PC-3 (cell line): ENCODE data around the gene TOMM40. TPM values are rescaled to one million over a fixed set of nuclear protein-coding genes. Genes with fewer than 3 reads are reported as not detected.
A peak's percentile ranks its signal among the peaks of the same experiment; 100 is the strongest.

ENCODE experiments used
- ATAC-seq: fragments of 200-7000 bp; cut with Tn5 transposase; 2 replicates; pipeline ENCODE4 v1.9.1; 2020; ENCODE audit warnings: mild to moderate bottlenecking, moderate library complexity
- BruUV-seq: library from RNA; stranded (reverse); fragments of 400-500 nt; replicated peaks from 2 replicates; lab custom pipeline; 2021; lab: Mats Ljungman, UMichigan
- CTCF ChIA-PET: fragments of 300-600 bp; sonication (Branson Sonifier 250); formaldehyde crosslinking; loops from one replicate; lab custom pipeline; 2022; ENCODE audit warnings: antibody characterized with exemption; lab: Charles Lee
- POLR2A ChIA-PET: fragments of 300-600 bp; sonication (Branson Sonifier 250); formaldehyde crosslinking; loops from one replicate; lab custom pipeline; 2022; ENCODE audit warnings: antibody characterized with exemption; ENCODE audit not compliant: unreplicated experiment; lab: Charles Lee
- DNase-seq: peaks from one replicate; pipeline ENCODE4 v3.0.0-alpha.2; 2015
- H2AFZ ChIP-seq: fragments of 300-600 bp; sonication (generic); 2 replicates; pipeline ENCODE4 v1.6.0; 2016; ENCODE audit warnings: antibody characterized with exemption, low read length
- H3F3A ChIP-seq: fragments of 300-600 bp; sonication (generic); one replicate; pipeline ENCODE4 v1.6.0; 2017; ENCODE audit warnings: antibody characterized with exemption, low read length, control low read depth, mild to moderate bottlenecking; ENCODE audit not compliant: unreplicated experiment
- H3K27ac ChIP-seq: fragments of 300-600 bp; sonication (generic); 2 replicates; pipeline ENCODE4 v1.5.1; 2016; ENCODE audit warnings: mild to moderate bottlenecking, low read length
- H3K27me3 ChIP-seq: fragments of 300-600 bp; sonication (generic); 2 replicates; pipeline ENCODE4 v1.6.1; 2016; ENCODE audit warnings: low read length, mixed read lengths
- H3K36me3 ChIP-seq: fragments of 300-600 bp; sonication (generic); 2 replicates; pipeline ENCODE4 v1.6.1; 2016; ENCODE audit warnings: low read depth, mixed run types, low read length, mixed read lengths
- H3K4me1 ChIP-seq: fragments of 300-600 bp; sonication (generic); 2 replicates; pipeline ENCODE4 v1.5.1; 2016; ENCODE audit warnings: low read length; ENCODE audit not compliant: insufficient read depth
- H3K4me2 ChIP-seq: fragments of 300-600 bp; sonication (generic); 2 replicates; pipeline ENCODE4 v1.6.0; 2016; ENCODE audit warnings: low read length
- H3K4me3 ChIP-seq: fragments of 300-600 bp; sonication (generic); 2 replicates; pipeline ENCODE4 v1.5.1; 2016; ENCODE audit warnings: mild to moderate bottlenecking, low read length, mixed read lengths
- H3K79me2 ChIP-seq: fragments of 300-600 bp; sonication (generic); 2 replicates; pipeline ENCODE4 v1.6.1; 2017; ENCODE audit warnings: low read length, mixed read lengths
- H3K9ac ChIP-seq: fragments of 300-600 bp; sonication (generic); 2 replicates; pipeline ENCODE4 v1.6.0; 2016; ENCODE audit warnings: mild to moderate bottlenecking, low read length
- H3K9me2 ChIP-seq: fragments of 300-600 bp; sonication (generic); replicated peaks from 2 replicates; pipeline ENCODE4 v1.6.1; 2016; ENCODE audit warnings: mixed run types, low read length, mixed read lengths
- H3K9me3 ChIP-seq: fragments of 300-600 bp; sonication (generic); 2 replicates; pipeline ENCODE4 v1.6.1; 2016; ENCODE audit warnings: low read length, mixed read lengths
- H4K20me1 ChIP-seq: fragments of 300-600 bp; sonication (generic); 2 replicates; pipeline ENCODE4 v1.6.1; 2016; ENCODE audit warnings: low read length, mixed read lengths
- EZH2 ChIP-seq: fragments of 300-600 bp; sonication (generic); IDR thresholded peaks from one replicate; pipeline ENCODE4 v1.6.1; 2017; ENCODE audit warnings: antibody characterized with exemption, mild to moderate bottlenecking, low read length; ENCODE audit not compliant: unreplicated experiment
- EZH2phosphoT487 ChIP-seq: fragments of 300-600 bp; sonication (generic); IDR thresholded peaks from 2 replicates; pipeline ENCODE4 v1.6.1; 2018; ENCODE audit warnings: mild to moderate bottlenecking, antibody characterized with exemption, low read length, borderline replicate concordance
- intact Hi-C: fragments of 100-400 bp; cut with micrococcal nuclease; formaldehyde crosslinking; loops from 2 replicates; pipeline ENCODE4 v1.9.0; 2023
- total RNA-seq: library from RNA; depleted of rRNA; stranded (reverse); fragments of >200 nt; gene quantifications from 2 replicates; pipeline ENCODE4 v1.2.3, GENCODE V29; 2014
- TF ChIP-seq, protein P1 (sequence below): fragments of 300-600 bp; sonication (generic); conservative IDR thresholded peaks from 2 replicates; pipeline ENCODE4 v1.5.1; 2017; ENCODE audit warnings: antibody characterized with exemption, low read depth, mild to moderate bottlenecking, low read length

Gene TOMM40
- total RNA-seq, 1 experiment from 2014 or later: 190 TPM

DNA sequence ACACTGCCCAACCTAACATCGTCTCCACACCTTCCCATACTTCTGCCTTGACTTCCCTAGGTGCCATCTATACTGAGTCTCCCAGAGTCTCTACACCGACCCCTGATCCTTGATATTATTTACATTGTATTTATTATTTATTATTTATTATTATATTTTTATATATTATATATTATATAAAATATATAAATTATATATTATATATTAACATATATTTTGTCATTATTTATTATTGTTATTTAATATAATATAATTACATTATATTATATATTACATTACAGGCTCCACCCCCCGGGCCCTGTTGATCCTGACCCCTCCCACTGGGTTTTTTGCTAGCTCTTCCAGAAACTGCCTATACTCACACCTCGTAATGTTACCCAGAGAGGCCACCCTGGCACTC is 18.4 kb upstream of the TOMM40 start:
- TF ChIP-seq, protein P1, sequence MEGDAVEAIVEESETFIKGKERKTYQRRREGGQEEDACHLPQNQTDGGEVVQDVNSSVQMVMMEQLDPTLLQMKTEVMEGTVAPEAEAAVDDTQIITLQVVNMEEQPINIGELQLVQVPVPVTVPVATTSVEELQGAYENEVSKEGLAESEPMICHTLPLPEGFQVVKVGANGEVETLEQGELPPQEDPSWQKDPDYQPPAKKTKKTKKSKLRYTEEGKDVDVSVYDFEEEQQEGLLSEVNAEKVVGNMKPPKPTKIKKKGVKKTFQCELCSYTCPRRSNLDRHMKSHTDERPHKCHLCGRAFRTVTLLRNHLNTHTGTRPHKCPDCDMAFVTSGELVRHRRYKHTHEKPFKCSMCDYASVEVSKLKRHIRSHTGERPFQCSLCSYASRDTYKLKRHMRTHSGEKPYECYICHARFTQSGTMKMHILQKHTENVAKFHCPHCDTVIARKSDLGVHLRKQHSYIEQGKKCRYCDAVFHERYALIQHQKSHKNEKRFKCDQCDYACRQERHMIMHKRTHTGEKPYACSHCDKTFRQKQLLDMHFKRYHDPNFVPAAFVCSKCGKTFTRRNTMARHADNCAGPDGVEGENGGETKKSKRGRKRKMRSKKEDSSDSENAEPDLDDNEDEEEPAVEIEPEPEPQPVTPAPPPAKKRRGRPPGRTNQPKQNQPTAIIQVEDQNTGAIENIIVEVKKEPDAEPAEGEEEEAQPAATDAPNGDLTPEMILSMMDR: no peak
- TF ChIP-seq EZH2: no peak
- ChIA-PET CTCF (no interaction called here), POLR2A (no interaction called here)
- intact Hi-C loops: no loop called here
- H3K4me1 ChIP-seq: peaks cover 14% of the 10 kb centered on the region
- no peak overlapping the region for H3K4me3 ChIP-seq
- no peak overlapping the region for H2AFZ ChIP-seq
- no peak for DNase-seq
- H3K9me2 ChIP-seq: no peaks in the 10 kb centered on the region
- BruUV-seq: no TSS peak
- no peak overlapping the region for H3K4me2 ChIP-seq
- H3K9ac ChIP-seq: no peak overlapping the region
- H3K79me2 ChIP-seq: no peaks in the 10 kb centered on the region
- H3K27me3 ChIP-seq: no peaks in the 10 kb centered on the region
- H3K27ac ChIP-seq: no peak overlapping the region
- no peak for ATAC-seq
- no peaks in the 10 kb centered on the region for H3K9me3 ChIP-seq
- H3F3A ChIP-seq: no peaks in the 10 kb centered on the region
- no peaks in the 10 kb centered on the region for H4K20me1 ChIP-seq
- H3K36me3 ChIP-seq: peaks cover 7% of the 10 kb centered on the region

DNA sequence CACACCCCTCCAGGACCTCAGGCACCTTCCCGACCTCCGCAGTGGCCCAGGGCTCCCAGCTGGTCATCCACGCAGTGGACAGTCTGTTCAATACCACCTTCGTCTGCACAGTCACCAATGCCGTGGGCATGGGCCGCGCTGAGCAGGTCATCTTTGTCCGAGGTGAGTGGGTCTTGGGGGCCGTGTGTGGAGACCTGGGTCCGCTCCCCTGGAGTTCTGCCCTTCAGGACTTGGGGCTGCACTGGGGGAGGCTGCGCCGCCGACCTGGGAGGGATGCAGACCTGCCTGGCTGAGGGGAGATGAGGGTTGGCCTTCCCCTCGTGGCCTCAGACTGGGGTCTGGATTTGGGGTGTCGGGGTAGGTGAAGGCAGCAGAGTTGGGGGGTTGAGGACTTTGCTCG is 16.7 kb upstream of the TOMM40 start:
- H4K20me1 ChIP-seq: no peaks in the 10 kb centered on the region
- POLR2A ChIA-PET: no interaction called here
- H3K4me3 ChIP-seq: no peak overlapping the region
- H3K9me2 ChIP-seq: no peaks in the 10 kb centered on the region
- CTCF ChIA-PET: no interaction called here
- peaks cover 14% of the 10 kb centered on the region for H3K4me1 ChIP-seq
- H3K79me2 ChIP-seq: no peaks in the 10 kb centered on the region
- no peak for DNase-seq
- H3K27me3 ChIP-seq: no peaks in the 10 kb centered on the region
- no TSS peak for BruUV-seq
- H3K9me3 ChIP-seq: no peaks in the 10 kb centered on the region
- intact Hi-C loops: no loop called here
- no peaks in the 10 kb centered on the region for H3F3A ChIP-seq
- H3K27ac ChIP-seq: no peak overlapping the region
- no peak for ATAC-seq
- H3K4me2 ChIP-seq: no peak overlapping the region
- H2AFZ ChIP-seq: no peak overlapping the region
- TF ChIP-seq, protein P1: no peak
- TF ChIP-seq EZH2 (no peak), EZH2phosphoT487 (no peak)
- H3K36me3 ChIP-seq: peaks cover 7% of the 10 kb centered on the region
- no peak overlapping the region for H3K9ac ChIP-seq

DNA sequence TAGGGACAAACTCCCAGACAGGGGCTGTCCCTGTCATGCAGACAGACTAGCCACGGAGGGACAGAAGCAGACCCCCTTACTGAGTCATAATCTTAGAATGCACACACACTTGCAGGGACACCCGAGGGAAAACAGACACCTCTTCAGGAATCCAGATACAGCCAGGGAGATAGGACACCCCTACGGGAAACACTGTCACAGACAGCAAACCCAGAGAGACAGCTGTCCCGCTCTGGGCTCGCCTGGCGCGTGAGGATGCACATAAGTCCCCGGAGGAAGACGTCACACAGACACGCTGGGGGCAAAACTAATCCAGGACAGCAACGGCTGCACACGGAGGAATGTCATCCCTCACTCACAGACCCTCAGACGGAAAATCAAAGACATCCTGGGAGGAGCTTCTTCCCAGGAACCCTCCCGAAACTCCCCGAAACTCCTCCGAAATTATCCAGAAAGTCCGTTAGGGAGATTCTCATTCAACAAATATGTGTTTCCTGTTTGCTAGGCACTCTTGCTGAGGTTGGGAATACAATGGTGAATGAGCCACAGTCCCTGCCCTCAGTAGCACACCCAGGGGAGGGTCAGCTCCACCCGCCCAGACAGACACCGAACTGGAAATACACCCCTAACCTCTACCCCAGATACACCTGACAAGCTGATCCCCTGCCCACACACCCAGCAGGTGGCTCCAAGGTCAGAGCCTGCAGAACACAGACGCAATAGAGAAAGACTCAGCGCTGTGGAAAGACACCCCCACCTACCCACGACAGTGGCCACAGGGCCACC is 15.2 kb upstream of the TOMM40 start:
- peak overlapping the region; percentile 38 for H3K4me2 ChIP-seq
- H2AFZ ChIP-seq: no peak overlapping the region
- no peaks in the 10 kb centered on the region for H3F3A ChIP-seq
- H3K9me2 ChIP-seq: no peaks in the 10 kb centered on the region
- peaks cover 7% of the 10 kb centered on the region for H3K36me3 ChIP-seq
- POLR2A ChIA-PET: interaction anchor here (0.6 kb wide), 1 partner anchor 30 kb away, joined by 3 read pairs; the partner anchor contains the start of gene NECTIN2
- TF ChIP-seq EZH2 (no peak), EZH2phosphoT487 (no peak)
- TF ChIP-seq, protein P1: no peak
- intact Hi-C loops: no loop called here
- H3K27me3 ChIP-seq: no peaks in the 10 kb centered on the region
- peak overlapping the region; percentile 22 for H3K4me3 ChIP-seq
- H3K9me3 ChIP-seq: no peaks in the 10 kb centered on the region
- H3K79me2 ChIP-seq: no peaks in the 10 kb centered on the region
- peak; percentile 59 for DNase-seq
- CTCF ChIA-PET: no interaction called here
- ATAC-seq: peak; percentile 86
- H3K27ac ChIP-seq: peak overlapping the region; percentile 47
- peaks cover 14% of the 10 kb centered on the region for H3K4me1 ChIP-seq
- H4K20me1 ChIP-seq: no peaks in the 10 kb centered on the region
- H3K9ac ChIP-seq: no peak overlapping the region
- BruUV-seq: no TSS peak
